ENCODE results near the gene XYLT1. TPM values are rescaled to one million over a fixed set of nuclear protein-coding genes. Genes with fewer than 3 reads are reported as not detected.
A peak's percentile ranks its signal among the peaks of the same experiment; 100 is the strongest.

Gene XYLT1
- total and polyA plus RNA-seq, 9 of the 15 experiments (the other 6 are each of a cell fraction or from before 2014, with no cell fraction given): 0.03 to 0.09 (median 0.08) TPM; not detected in 6

DNA sequence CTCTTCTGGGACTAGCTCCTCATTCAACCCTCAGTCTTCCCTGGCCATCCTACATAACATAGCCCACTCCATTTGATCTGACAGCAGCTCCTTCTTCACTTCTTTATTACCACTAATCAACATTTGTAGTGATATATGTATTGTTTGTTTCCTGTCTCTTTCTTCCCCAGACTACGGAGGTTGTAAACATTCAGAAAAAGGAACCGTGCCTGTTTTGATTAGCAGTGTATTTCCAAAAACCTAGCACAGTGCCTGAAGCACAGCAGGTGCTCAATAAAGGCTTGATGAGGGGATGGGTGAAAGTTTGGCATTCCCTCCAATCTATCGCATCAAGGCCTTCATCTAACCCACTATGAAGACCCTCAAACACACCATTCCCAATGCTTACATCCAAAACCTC, 150.8 kb downstream of the XYLT1 start:
- no peaks in the 10 kb centered on the region for H3K9me3 ChIP-seq (replicated peaks; ENCODE audit: control insufficient read depth, insufficient read depth, low read depth, low read length)
- no TSS peak for BruUV-seq (replicated peaks)

DNA sequence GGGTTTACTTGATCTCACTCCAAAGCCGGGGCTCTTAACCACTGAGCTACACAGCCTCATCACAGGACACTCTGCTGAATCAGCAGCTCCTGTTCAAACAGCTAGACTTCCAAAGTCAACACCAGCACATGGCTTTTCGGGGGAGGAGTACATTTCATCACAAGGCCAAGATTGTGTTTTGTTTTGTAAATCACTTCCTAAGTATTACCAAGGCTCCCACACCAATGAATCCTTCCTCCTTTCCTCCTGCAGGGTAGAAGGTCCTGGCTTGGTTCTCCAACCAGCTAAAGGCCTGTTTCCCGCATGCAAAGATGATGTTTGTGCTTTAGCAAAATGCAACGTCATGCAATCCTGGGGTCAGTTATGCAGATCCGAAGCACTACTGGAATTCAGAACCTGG, 152.5 kb downstream of the XYLT1 start:
- H3K9me3 ChIP-seq (replicated peaks; ENCODE audit: control insufficient read depth, insufficient read depth, low read depth, low read length): no peaks in the 10 kb centered on the region
- intact Hi-C loops (cut with micrococcal nuclease) (no loop called here), in situ Hi-C loops (cut with MboI) (no loop called here)
- H2AFZ ChIP-seq (ENCODE audit: low read depth, low read length): no peak overlapping the region
- DNase-seq (ENCODE audit: extremely low read depth in 1 of 4, low spot score in 3 of 4): no peak
- FAIRE-seq: no peak
- no peaks in the 10 kb centered on the region for H3K4me1 ChIP-seq (replicated peaks in 1 of 2; ENCODE audit: control insufficient read depth in 2 of 2, insufficient read depth in 2 of 2, low read length in 2 of 2)
- H4K20me1 ChIP-seq (replicated peaks; ENCODE audit: control insufficient read depth, insufficient read depth, low read length): no peaks in the 10 kb centered on the region; the same call in 1 of the 2 replicates
- no TSS peak for BruUV-seq (replicated peaks)
- ChIA-PET CTCF (ENCODE audit: low intra/inter-chr PET ratio) (no interaction called here), POLR2A (no interaction called here)
- no peaks in the 10 kb centered on the region for H3K9me1 ChIP-seq (ENCODE audit: control insufficient read depth, insufficient read depth, low read length)
- no peaks in the 10 kb centered on the region for H3K79me2 ChIP-seq (ENCODE audit: control insufficient read depth, insufficient read depth, low read length)
- WGBS (ENCODE audit: insufficient coverage, low coverage, missing lambda C conversion rate): 3% methylated on average over 5 of the region's 5 CpGs
- H3K9ac ChIP-seq (ENCODE audit: insufficient read depth in 1 of 2, low read depth in 2 of 2, low read length in 2 of 2): no peak overlapping the region
- H3K27me3 ChIP-seq (ENCODE audit: control insufficient read depth in 2 of 2, insufficient read depth in 2 of 2, low read length in 2 of 2): peaks cover 11 to 44% of the 10 kb centered on the region in 2 experiments; a peak in 3 of 5 replicates
- no peak overlapping the region for H3K4me2 ChIP-seq (ENCODE audit: insufficient read depth, low read length)
- H3K27ac ChIP-seq (ENCODE audit: extremely low read depth, low read depth, low read length): no peak overlapping the region
- no peak for ATAC-seq
- H3K36me3 ChIP-seq (ENCODE audit: control insufficient read depth, insufficient read depth, low read length): no peaks in the 10 kb centered on the region
- no peak overlapping the region for H3K4me3 ChIP-seq
- TF ChIP-seq ZNF707 (CRISPR knock-in tag; conservative IDR thresholded peaks at IDR 0.05) (no peak), MAFG (tag; conservative IDR thresholded peaks at IDR 0.05) (peak; percentile 39), POLR2H (tag; IDR thresholded peaks at IDR 0.05; ENCODE audit: low read depth) (no peak), HDGF (IDR thresholded peaks at IDR 0.05) (no peak), TFAM (CRISPR knock-in tag; conservative IDR thresholded peaks at IDR 0.05) (no peak), ADNP (tag; IDR thresholded peaks at IDR 0.05) (no peak)
- TF ChIP-seq, protein P1, sequence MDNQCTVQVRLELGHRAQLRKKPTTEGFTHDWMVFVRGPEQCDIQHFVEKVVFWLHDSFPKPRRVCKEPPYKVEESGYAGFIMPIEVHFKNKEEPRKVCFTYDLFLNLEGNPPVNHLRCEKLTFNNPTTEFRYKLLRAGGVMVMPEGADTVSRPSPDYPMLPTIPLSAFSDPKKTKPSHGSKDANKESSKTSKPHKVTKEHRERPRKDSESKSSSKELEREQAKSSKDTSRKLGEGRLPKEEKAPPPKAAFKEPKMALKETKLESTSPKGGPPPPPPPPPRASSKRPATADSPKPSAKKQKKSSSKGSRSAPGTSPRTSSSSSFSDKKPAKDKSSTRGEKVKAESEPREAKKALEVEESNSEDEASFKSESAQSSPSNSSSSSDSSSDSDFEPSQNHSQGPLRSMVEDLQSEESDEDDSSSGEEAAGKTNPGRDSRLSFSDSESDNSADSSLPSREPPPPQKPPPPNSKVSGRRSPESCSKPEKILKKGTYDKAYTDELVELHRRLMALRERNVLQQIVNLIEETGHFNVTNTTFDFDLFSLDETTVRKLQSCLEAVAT (IDR thresholded peaks at IDR 0.05): no peak
- TF ChIP-seq, protein P2, sequence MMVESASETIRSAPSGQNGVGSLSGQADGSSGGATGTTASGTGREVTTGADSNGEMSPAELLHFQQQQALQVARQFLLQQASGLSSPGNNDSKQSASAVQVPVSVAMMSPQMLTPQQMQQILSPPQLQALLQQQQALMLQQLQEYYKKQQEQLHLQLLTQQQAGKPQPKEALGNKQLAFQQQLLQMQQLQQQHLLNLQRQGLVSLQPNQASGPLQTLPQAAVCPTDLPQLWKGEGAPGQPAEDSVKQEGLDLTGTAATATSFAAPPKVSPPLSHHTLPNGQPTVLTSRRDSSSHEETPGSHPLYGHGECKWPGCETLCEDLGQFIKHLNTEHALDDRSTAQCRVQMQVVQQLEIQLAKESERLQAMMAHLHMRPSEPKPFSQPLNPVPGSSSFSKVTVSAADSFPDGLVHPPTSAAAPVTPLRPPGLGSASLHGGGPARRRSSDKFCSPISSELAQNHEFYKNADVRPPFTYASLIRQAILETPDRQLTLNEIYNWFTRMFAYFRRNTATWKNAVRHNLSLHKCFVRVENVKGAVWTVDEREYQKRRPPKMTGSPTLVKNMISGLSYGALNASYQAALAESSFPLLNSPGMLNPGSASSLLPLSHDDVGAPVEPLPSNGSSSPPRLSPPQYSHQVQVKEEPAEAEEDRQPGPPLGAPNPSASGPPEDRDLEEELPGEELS (CRISPR knock-in tag; IDR thresholded peaks at IDR 0.05; ENCODE audit: borderline replicate concordance): no peak
- TF ChIP-seq, protein P3, sequence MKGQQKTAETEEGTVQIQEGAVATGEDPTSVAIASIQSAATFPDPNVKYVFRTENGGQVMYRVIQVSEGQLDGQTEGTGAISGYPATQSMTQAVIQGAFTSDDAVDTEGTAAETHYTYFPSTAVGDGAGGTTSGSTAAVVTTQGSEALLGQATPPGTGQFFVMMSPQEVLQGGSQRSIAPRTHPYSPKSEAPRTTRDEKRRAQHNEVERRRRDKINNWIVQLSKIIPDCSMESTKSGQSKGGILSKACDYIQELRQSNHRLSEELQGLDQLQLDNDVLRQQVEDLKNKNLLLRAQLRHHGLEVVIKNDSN (CRISPR knock-in tag; IDR thresholded peaks at IDR 0.05): no peak

More for the DNA sequence above, 150.8 kb downstream of the XYLT1 start:
- FAIRE-seq: no peak
- TF ChIP-seq NCOA2 (IDR thresholded peaks at IDR 0.05; ENCODE audit: partially characterized antibody in 2 of 2) (no peak), MED1 (CRISPR knock-in tag; IDR thresholded peaks at IDR 0.05; ENCODE audit: borderline replicate concordance) (no peak), CBX1 (IDR thresholded peaks at IDR 0.05; ENCODE audit: low read depth) (no peak), GABPB2 (CRISPR knock-in tag; conservative IDR thresholded peaks at IDR 0.05) (no peak), TAL1 (IDR thresholded peaks at IDR 0.05) (no peak), ZKSCAN8 (CRISPR knock-in tag; IDR thresholded peaks at IDR 0.05) (no peak)
- TF ChIP-seq, protein P4, sequence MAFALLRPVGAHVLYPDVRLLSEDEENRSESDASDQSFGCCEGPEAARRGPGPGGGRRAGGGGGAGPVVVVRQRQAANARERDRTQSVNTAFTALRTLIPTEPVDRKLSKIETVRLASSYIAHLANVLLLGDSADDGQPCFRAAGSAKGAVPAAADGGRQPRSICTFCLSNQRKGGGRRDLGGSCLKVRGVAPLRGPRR (CRISPR knock-in tag; IDR thresholded peaks at IDR 0.05): no peak
- intact Hi-C loops (cut with micrococcal nuclease): no loop called here
- H3K27me3 ChIP-seq (ENCODE audit: control insufficient read depth in 2 of 2, insufficient read depth in 2 of 2, low read length in 2 of 2): peaks cover 20 to 49% of the 10 kb centered on the region in 2 experiments; a peak in 3 of 5 replicates
- in situ Hi-C loops (cut with MboI): no loop called here
- H3K4me3 ChIP-seq: no peak overlapping the region
- H2AFZ ChIP-seq (ENCODE audit: low read depth, low read length): no peak overlapping the region
- DNase-seq (ENCODE audit: extremely low read depth in 1 of 4, low spot score in 3 of 4): no peak
- no peaks in the 10 kb centered on the region; the same call in 1 of the 2 replicates for H4K20me1 ChIP-seq (replicated peaks; ENCODE audit: control insufficient read depth, insufficient read depth, low read length)
- ChIA-PET CTCF (ENCODE audit: low intra/inter-chr PET ratio) (no interaction called here), POLR2A (no interaction called here)
- H3K4me1 ChIP-seq (replicated peaks in 1 of 2; ENCODE audit: control insufficient read depth in 2 of 2, insufficient read depth in 2 of 2, low read length in 2 of 2): no peaks in the 10 kb centered on the region
- H3K9ac ChIP-seq (ENCODE audit: insufficient read depth in 1 of 2, low read depth in 2 of 2, low read length in 2 of 2): no peak overlapping the region
- no peak overlapping the region for H3K27ac ChIP-seq (ENCODE audit: extremely low read depth, low read depth, low read length)
- H3K4me2 ChIP-seq (ENCODE audit: insufficient read depth, low read length): no peak overlapping the region
- no peaks in the 10 kb centered on the region for H3K9me1 ChIP-seq (ENCODE audit: control insufficient read depth, insufficient read depth, low read length)
- H3K36me3 ChIP-seq (ENCODE audit: control insufficient read depth, insufficient read depth, low read length): no peaks in the 10 kb centered on the region
- no peak for ATAC-seq
- H3K79me2 ChIP-seq (ENCODE audit: control insufficient read depth, insufficient read depth, low read length): no peaks in the 10 kb centered on the region
- 0% methylated on average over 3 of the region's 3 CpGs for WGBS (ENCODE audit: insufficient coverage, low coverage, missing lambda C conversion rate)

Data from K562 (cell line).